HFF-Myc (cell line): ENCODE results near the gene OR9A2.

Source experiments
- DNase-seq: peaks from one replicate; pipeline ENCODE4 v3.0.0-alpha.2; 2011; ENCODE audit warnings: low read depth; ENCODE audit errors: extremely low read depth
- H3K4me3 ChIP-seq: replicated peaks from 2 replicates; pipeline ENCODE4 v1.5.1; 2011; ENCODE audit warnings: low read depth, mild to moderate bottlenecking, control low read depth, low read length
- TF ChIP-seq, protein P1 (sequence below): IDR thresholded peaks from 2 replicates; pipeline ENCODE4 v1.5.1; 2012; ENCODE audit warnings: mild to moderate bottlenecking, low read depth, low read length, control low read depth; ENCODE audit errors: missing control alignments

Gene OR9A2

GRCh38 chr7:143043391-143043790 is 16.5 kb upstream of the OR9A2 start:
- no peak overlapping the region for H3K4me3 ChIP-seq
- TF ChIP-seq, protein P1, sequence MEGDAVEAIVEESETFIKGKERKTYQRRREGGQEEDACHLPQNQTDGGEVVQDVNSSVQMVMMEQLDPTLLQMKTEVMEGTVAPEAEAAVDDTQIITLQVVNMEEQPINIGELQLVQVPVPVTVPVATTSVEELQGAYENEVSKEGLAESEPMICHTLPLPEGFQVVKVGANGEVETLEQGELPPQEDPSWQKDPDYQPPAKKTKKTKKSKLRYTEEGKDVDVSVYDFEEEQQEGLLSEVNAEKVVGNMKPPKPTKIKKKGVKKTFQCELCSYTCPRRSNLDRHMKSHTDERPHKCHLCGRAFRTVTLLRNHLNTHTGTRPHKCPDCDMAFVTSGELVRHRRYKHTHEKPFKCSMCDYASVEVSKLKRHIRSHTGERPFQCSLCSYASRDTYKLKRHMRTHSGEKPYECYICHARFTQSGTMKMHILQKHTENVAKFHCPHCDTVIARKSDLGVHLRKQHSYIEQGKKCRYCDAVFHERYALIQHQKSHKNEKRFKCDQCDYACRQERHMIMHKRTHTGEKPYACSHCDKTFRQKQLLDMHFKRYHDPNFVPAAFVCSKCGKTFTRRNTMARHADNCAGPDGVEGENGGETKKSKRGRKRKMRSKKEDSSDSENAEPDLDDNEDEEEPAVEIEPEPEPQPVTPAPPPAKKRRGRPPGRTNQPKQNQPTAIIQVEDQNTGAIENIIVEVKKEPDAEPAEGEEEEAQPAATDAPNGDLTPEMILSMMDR: no peak
- no peak for DNase-seq

- no peak for DNase-seq
- TF ChIP-seq, protein P1: no peak
- H3K4me3 ChIP-seq: no peak overlapping the region
Measured at GRCh38 chr7:143042790-143043271, 15.9 kb upstream of the OR9A2 start.

- H3K4me3 ChIP-seq: no peak overlapping the region
- DNase-seq: no peak
- TF ChIP-seq, protein P1: no peak
Measured at GRCh38 chr7:143042159-143042789, 15.3 kb upstream of the OR9A2 start.

DNA sequence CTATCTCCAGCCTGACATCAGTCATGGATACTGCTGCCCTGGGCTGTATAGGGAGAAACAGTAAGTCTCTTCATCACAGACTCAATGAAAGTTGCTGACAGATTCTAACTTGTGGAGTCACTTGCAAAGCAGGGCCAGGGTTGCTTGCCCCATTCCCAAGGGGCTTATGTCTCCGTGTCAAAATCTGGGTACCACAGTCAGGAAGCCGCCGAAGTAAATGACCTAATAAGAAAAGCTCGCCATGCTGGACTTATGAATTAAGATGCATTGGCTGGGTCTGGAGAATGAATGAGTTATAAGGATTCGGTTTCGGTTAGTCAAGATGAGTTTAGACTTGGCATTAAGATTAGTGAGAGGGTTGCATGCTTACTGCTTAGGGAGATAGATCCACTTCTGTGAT is 14.4 kb upstream of the OR9A2 start:
- H3K4me3 ChIP-seq: no peak overlapping the region
- TF ChIP-seq, protein P1: no peak
- DNase-seq: no peak

GRCh38 chr7:143040209-143040715 is 13.3 kb upstream of the OR9A2 start:
- TF ChIP-seq, protein P1: no peak
- peak; percentile 15 for DNase-seq

GRCh38 chr7:143038635-143039034 is 11.7 kb upstream of the OR9A2 start:
- TF ChIP-seq, protein P1: no peak
- no peak for DNase-seq
- H3K4me3 ChIP-seq: no peak overlapping the region

More at GRCh38 chr7:143040209-143040715, 13.3 kb upstream of the OR9A2 start:
- H3K4me3 ChIP-seq: no peak overlapping the region
